Measurements from ENCODE around the gene PLXNC1.

Gene PLXNC1

GRCh38 chr12:94266796-94267536, 118.6 kb downstream of the PLXNC1 start:
- no peaks in the 10 kb centered on the region for H3K27me3 ChIP-seq (replicated peaks; ENCODE audit: control insufficient read depth, insufficient read depth, low read length, poor library complexity, severe bottlenecking)
- H3K4me3 ChIP-seq (ENCODE audit: insufficient read depth, low read depth, low read length, poor library complexity, severe bottlenecking), result no peak overlapping the region
- H3K9me3 ChIP-seq (ENCODE audit: control insufficient read depth, low read length), result no peaks in the 10 kb centered on the region
- H3K36me3 ChIP-seq (ENCODE audit: control insufficient read depth, insufficient read depth, low read length), result no peaks in the 10 kb centered on the region
- peaks cover 19% of the 10 kb centered on the region for H3K4me1 ChIP-seq (ENCODE audit: control insufficient read depth, insufficient read depth, low read length, poor library complexity, severe bottlenecking)
- H3K27ac ChIP-seq (ENCODE audit: insufficient read depth, low read length, poor library complexity, severe bottlenecking), result no peak overlapping the region
- no peak for DNase-seq

- no peaks in the 10 kb centered on the region for H3K36me3 ChIP-seq (ENCODE audit: control insufficient read depth, insufficient read depth, low read length)
- no peaks in the 10 kb centered on the region for H3K27me3 ChIP-seq (replicated peaks; ENCODE audit: control insufficient read depth, insufficient read depth, low read length, poor library complexity, severe bottlenecking)
- no peak overlapping the region for H3K27ac ChIP-seq (ENCODE audit: insufficient read depth, low read length, poor library complexity, severe bottlenecking)
- no peak overlapping the region for H3K4me3 ChIP-seq (ENCODE audit: insufficient read depth, low read depth, low read length, poor library complexity, severe bottlenecking)
- DNase-seq, result no peak
- no peaks in the 10 kb centered on the region for H3K9me3 ChIP-seq (ENCODE audit: control insufficient read depth, low read length)
- H3K4me1 ChIP-seq (ENCODE audit: control insufficient read depth, insufficient read depth, low read length, poor library complexity, severe bottlenecking), result peaks cover 14% of the 10 kb centered on the region
Observed at GRCh38 chr12:94267537-94267872, 119.1 kb downstream of the PLXNC1 start.

- Histone ChIP-seq H3K4me1 (ENCODE audit: control insufficient read depth, insufficient read depth, low read length, poor library complexity, severe bottlenecking) (peaks cover 11% of the 10 kb centered on the region), H3K27ac (ENCODE audit: insufficient read depth, low read length, poor library complexity, severe bottlenecking) (no peak overlapping the region), H3K27me3 (replicated peaks; ENCODE audit: control insufficient read depth, insufficient read depth, low read length, poor library complexity, severe bottlenecking) (no peaks in the 10 kb centered on the region), H3K9me3 (ENCODE audit: control insufficient read depth, low read length) (no peaks in the 10 kb centered on the region), H3K36me3 (ENCODE audit: control insufficient read depth, insufficient read depth, low read length) (no peaks in the 10 kb centered on the region), H3K4me3 (ENCODE audit: insufficient read depth, low read depth, low read length, poor library complexity, severe bottlenecking) (no peak overlapping the region)
- no peak for DNase-seq
Observed at GRCh38 chr12:94267921-94268471, 119.6 kb downstream of the PLXNC1 start.

- Histone ChIP-seq H3K4me1 (ENCODE audit: control insufficient read depth, insufficient read depth, low read length, poor library complexity, severe bottlenecking) (no peaks in the 10 kb centered on the region), H3K36me3 (ENCODE audit: control insufficient read depth, insufficient read depth, low read length) (no peaks in the 10 kb centered on the region), H3K27ac (ENCODE audit: insufficient read depth, low read length, poor library complexity, severe bottlenecking) (no peak overlapping the region), H3K27me3 (replicated peaks; ENCODE audit: control insufficient read depth, insufficient read depth, low read length, poor library complexity, severe bottlenecking) (no peaks in the 10 kb centered on the region), H3K9me3 (ENCODE audit: control insufficient read depth, low read length) (no peaks in the 10 kb centered on the region), H3K4me3 (ENCODE audit: insufficient read depth, low read depth, low read length, poor library complexity, severe bottlenecking) (no peak overlapping the region)
- DNase-seq, result no peak
Observed at GRCh38 chr12:94269316-94269999, 121.1 kb downstream of the PLXNC1 start.

- H3K27ac ChIP-seq (ENCODE audit: insufficient read depth, low read length, poor library complexity, severe bottlenecking), result no peak overlapping the region
- no peak for DNase-seq
- H3K27me3 ChIP-seq (replicated peaks; ENCODE audit: control insufficient read depth, insufficient read depth, low read length, poor library complexity, severe bottlenecking), result no peaks in the 10 kb centered on the region
- H3K9me3 ChIP-seq (ENCODE audit: control insufficient read depth, low read length), result no peaks in the 10 kb centered on the region
- peaks cover 5% of the 10 kb centered on the region for H3K36me3 ChIP-seq (ENCODE audit: control insufficient read depth, insufficient read depth, low read length)
- H3K4me3 ChIP-seq (ENCODE audit: insufficient read depth, low read depth, low read length, poor library complexity, severe bottlenecking), result no peak overlapping the region
- no peaks in the 10 kb centered on the region for H3K4me1 ChIP-seq (ENCODE audit: control insufficient read depth, insufficient read depth, low read length, poor library complexity, severe bottlenecking)
Observed at GRCh38 chr12:94271351-94271750, 123.0 kb downstream of the PLXNC1 start.

GRCh38 chr12:94272280-94272679, 123.9 kb downstream of the PLXNC1 start:
- H3K27ac ChIP-seq (ENCODE audit: insufficient read depth, low read length, poor library complexity, severe bottlenecking), result no peak overlapping the region
- H3K4me3 ChIP-seq (ENCODE audit: insufficient read depth, low read depth, low read length, poor library complexity, severe bottlenecking), result no peak overlapping the region
- no peaks in the 10 kb centered on the region for H3K9me3 ChIP-seq (ENCODE audit: control insufficient read depth, low read length)
- peaks cover 6% of the 10 kb centered on the region for H3K36me3 ChIP-seq (ENCODE audit: control insufficient read depth, insufficient read depth, low read length)
- no peaks in the 10 kb centered on the region for H3K27me3 ChIP-seq (replicated peaks; ENCODE audit: control insufficient read depth, insufficient read depth, low read length, poor library complexity, severe bottlenecking)
- DNase-seq, result no peak
- no peaks in the 10 kb centered on the region for H3K4me1 ChIP-seq (ENCODE audit: control insufficient read depth, insufficient read depth, low read length, poor library complexity, severe bottlenecking)

- peaks cover 13% of the 10 kb centered on the region for H3K36me3 ChIP-seq (ENCODE audit: control insufficient read depth, insufficient read depth, low read length)
- H3K27ac ChIP-seq (ENCODE audit: insufficient read depth, low read length, poor library complexity, severe bottlenecking), result no peak overlapping the region
- no peaks in the 10 kb centered on the region for H3K4me1 ChIP-seq (ENCODE audit: control insufficient read depth, insufficient read depth, low read length, poor library complexity, severe bottlenecking)
- H3K9me3 ChIP-seq (ENCODE audit: control insufficient read depth, low read length), result no peaks in the 10 kb centered on the region
- no peak overlapping the region for H3K4me3 ChIP-seq (ENCODE audit: insufficient read depth, low read depth, low read length, poor library complexity, severe bottlenecking)
- DNase-seq, result no peak
- no peaks in the 10 kb centered on the region for H3K27me3 ChIP-seq (replicated peaks; ENCODE audit: control insufficient read depth, insufficient read depth, low read length, poor library complexity, severe bottlenecking)
Observed at GRCh38 chr12:94273272-94273671, 124.9 kb downstream of the PLXNC1 start.

GRCh38 chr12:94276725-94277124, 128.3 kb downstream of the PLXNC1 start:
- H3K4me3 ChIP-seq (ENCODE audit: insufficient read depth, low read depth, low read length, poor library complexity, severe bottlenecking), result no peak overlapping the region
- no peaks in the 10 kb centered on the region for H3K27me3 ChIP-seq (replicated peaks; ENCODE audit: control insufficient read depth, insufficient read depth, low read length, poor library complexity, severe bottlenecking)
- H3K27ac ChIP-seq (ENCODE audit: insufficient read depth, low read length, poor library complexity, severe bottlenecking), result no peak overlapping the region

GRCh38 chr12:94277426-94278000, 129.1 kb downstream of the PLXNC1 start:
- Histone ChIP-seq H3K27me3 (replicated peaks; ENCODE audit: control insufficient read depth, insufficient read depth, low read length, poor library complexity, severe bottlenecking) (no peaks in the 10 kb centered on the region), H3K4me1 (ENCODE audit: control insufficient read depth, insufficient read depth, low read length, poor library complexity, severe bottlenecking) (peaks cover 6% of the 10 kb centered on the region), H3K4me3 (ENCODE audit: insufficient read depth, low read depth, low read length, poor library complexity, severe bottlenecking) (no peak overlapping the region), H3K36me3 (ENCODE audit: control insufficient read depth, insufficient read depth, low read length) (peaks cover 23% of the 10 kb centered on the region), H3K27ac (ENCODE audit: insufficient read depth, low read length, poor library complexity, severe bottlenecking) (no peak overlapping the region), H3K9me3 (ENCODE audit: control insufficient read depth, low read length) (no peaks in the 10 kb centered on the region)
- no peak for DNase-seq

More at GRCh38 chr12:94276725-94277124, 128.3 kb downstream of the PLXNC1 start:
- no peak for DNase-seq
- no peaks in the 10 kb centered on the region for H3K4me1 ChIP-seq (ENCODE audit: control insufficient read depth, insufficient read depth, low read length, poor library complexity, severe bottlenecking)
- peaks cover 23% of the 10 kb centered on the region for H3K36me3 ChIP-seq (ENCODE audit: control insufficient read depth, insufficient read depth, low read length)
- no peaks in the 10 kb centered on the region for H3K9me3 ChIP-seq (ENCODE audit: control insufficient read depth, low read length)

- no peaks in the 10 kb centered on the region for H3K9me3 ChIP-seq (ENCODE audit: control insufficient read depth, low read length)
- peaks cover 19% of the 10 kb centered on the region for H3K4me1 ChIP-seq (ENCODE audit: control insufficient read depth, insufficient read depth, low read length, poor library complexity, severe bottlenecking)
- H3K36me3 ChIP-seq (ENCODE audit: control insufficient read depth, insufficient read depth, low read length), result peaks cover 21% of the 10 kb centered on the region
- H3K4me3 ChIP-seq (ENCODE audit: insufficient read depth, low read depth, low read length, poor library complexity, severe bottlenecking), result no peak overlapping the region
- no peak overlapping the region for H3K27ac ChIP-seq (ENCODE audit: insufficient read depth, low read length, poor library complexity, severe bottlenecking)
- H3K27me3 ChIP-seq (replicated peaks; ENCODE audit: control insufficient read depth, insufficient read depth, low read length, poor library complexity, severe bottlenecking), result no peaks in the 10 kb centered on the region
- no peak for DNase-seq
Observed at GRCh38 chr12:94280063-94280462, 131.7 kb downstream of the PLXNC1 start.
